Activated T-cell treated with anti-CD3 and anti-CD28 coated beads for 48 hours (primary cell): ENCODE measurements around the gene SMOC2.
"Not testable (repeated sequence)": the region's sequence is repeated elsewhere in the genome, so short reads cannot be mapped to it uniquely, and the experiment has no call there.

Source experiments
- DNase-seq: peaks from one replicate; pipeline ENCODE4 v3.0.0-alpha.2; 2020; ENCODE audit warnings: low read depth

The SMOC2 gene

GRCh38 chr6:168606722-168607121 lies 165.7 kb downstream of the SMOC2 start:
- no peak for DNase-seq

GRCh38 chr6:168607272-168608112 lies 166.5 kb downstream of the SMOC2 start:
- no peak for DNase-seq

GRCh38 chr6:168608113-168608400 lies 167.1 kb downstream of the SMOC2 start:
- DNase-seq, result no peak

GRCh38 chr6:168609026-168609685 lies 168.2 kb downstream of the SMOC2 start:
- no peak for DNase-seq

GRCh38 chr6:168609914-168610490 lies 169.0 kb downstream of the SMOC2 start:
- DNase-seq, result no peak

- not testable (repeated sequence) for DNase-seq
Observed at GRCh38 chr6:168610966-168611365, 170.0 kb downstream of the SMOC2 start.

GRCh38 chr6:168611691-168612090 lies 170.7 kb downstream of the SMOC2 start:
- DNase-seq, result no peak

GRCh38 chr6:168612586-168612985 lies 171.6 kb downstream of the SMOC2 start:
- no peak for DNase-seq

- DNase-seq, result no peak
Observed at GRCh38 chr6:168615837-168616236, 174.9 kb downstream of the SMOC2 start.

GRCh38 chr6:168616816-168617765 lies 176.1 kb downstream of the SMOC2 start:
- no peak for DNase-seq

- no peak for DNase-seq
Observed at GRCh38 chr6:168618546-168619315, 177.7 kb downstream of the SMOC2 start.

GRCh38 chr6:168619560-168620314 lies 178.8 kb downstream of the SMOC2 start:
- DNase-seq, result no peak

- DNase-seq, result no peak
Observed at GRCh38 chr6:168620578-168620977, 179.6 kb downstream of the SMOC2 start.

- no peak for DNase-seq
Observed at GRCh38 chr6:168623736-168624135, 182.8 kb downstream of the SMOC2 start.

GRCh38 chr6:168624540-168624939 lies 183.6 kb downstream of the SMOC2 start:
- no peak for DNase-seq

GRCh38 chr6:168624948-168625347 lies 184.0 kb downstream of the SMOC2 start:
- DNase-seq, result no peak

- DNase-seq, result no peak
Observed at GRCh38 chr6:168625602-168626001, 184.6 kb downstream of the SMOC2 start.

GRCh38 chr6:168626046-168626602 lies 185.1 kb downstream of the SMOC2 start:
- DNase-seq, result no peak

GRCh38 chr6:168627506-168628175 lies 186.7 kb downstream of the SMOC2 start:
- no peak for DNase-seq

GRCh38 chr6:168628176-168628553 lies 187.2 kb downstream of the SMOC2 start:
- DNase-seq, result no peak
